Activated naive CD8-positive, alpha-beta T cell treated with anti-CD3 and anti-CD28 coated beads, Interleukin-2, amount 50 U/mL, for 24 hours (primary cell): Measurements from ENCODE around the gene MACROD2.
"Not testable (repeated sequence)": the region's sequence is repeated elsewhere in the genome, so short reads cannot be mapped to it uniquely, and the experiment has no call there.

Experiments used
- ATAC-seq: fragments of 150-1000 bp; cut with Tn5 transposase; one replicate; pipeline ENCODE4 v1.10.0; 2021
- DNase-seq: peaks from one replicate; pipeline ENCODE4 v3.0.0; 2021
- H3K27ac Mint-ChIP-seq: one replicate; pipeline ENCODE4 v1.8.0; 2021; ENCODE audit warnings: mild to moderate bottlenecking, mixed read lengths
- H3K27me3 Mint-ChIP-seq: one replicate; pipeline ENCODE4 v1.8.0; 2021; ENCODE audit warnings: mixed read lengths
- H3K36me3 Mint-ChIP-seq: one replicate; pipeline ENCODE4 v1.8.0; 2021; ENCODE audit warnings: low read depth, mixed read lengths
- H3K4me1 Mint-ChIP-seq: one replicate; pipeline ENCODE4 v1.8.0; 2021; ENCODE audit warnings: mixed read lengths
- H3K4me3 Mint-ChIP-seq: one replicate; pipeline ENCODE4 v1.8.0; 2021; ENCODE audit warnings: mild to moderate bottlenecking, moderate library complexity, mixed read lengths
- H3K9me3 Mint-ChIP-seq: one replicate; pipeline ENCODE4 v1.8.0; 2021; ENCODE audit warnings: mixed read lengths

MACROD2 gene

GRCh38 chr20:14996883-14997672 lies 1001.8 kb downstream of the MACROD2 start:
- Mint-ChIP-seq H3K27ac (no peak overlapping the region), H3K9me3 (peaks cover 6% of the 10 kb centered on the region), H3K27me3 (no peaks in the 10 kb centered on the region), H3K4me3 (no peak overlapping the region), H3K4me1 (no peaks in the 10 kb centered on the region), H3K36me3 (no peaks in the 10 kb centered on the region)
- ATAC-seq (no peak), DNase-seq (no peak)

DNA sequence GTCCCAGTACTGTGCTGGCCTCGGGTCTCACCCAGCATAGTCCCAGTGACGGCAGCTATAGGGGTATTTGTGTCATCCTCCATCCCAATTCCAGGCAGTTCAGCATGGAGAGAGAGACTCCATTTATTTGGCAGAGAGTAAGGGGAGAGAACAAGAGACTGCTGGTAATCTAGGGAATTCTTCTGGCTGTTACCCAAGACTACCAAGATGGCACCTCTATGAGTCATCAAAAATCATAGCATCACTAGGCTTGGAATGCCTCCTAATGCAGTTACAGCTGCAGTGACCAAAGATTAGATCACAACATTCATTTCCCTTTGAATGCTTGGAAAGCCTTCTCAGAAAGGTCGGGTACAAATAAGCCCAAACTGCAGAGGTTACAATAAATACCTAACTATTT lies 1002.5 kb downstream of the MACROD2 start:
- no peak for DNase-seq
- Mint-ChIP-seq H3K4me1 (no peaks in the 10 kb centered on the region), H3K36me3 (no peaks in the 10 kb centered on the region), H3K27me3 (no peaks in the 10 kb centered on the region), H3K9me3 (peaks cover 6% of the 10 kb centered on the region), H3K4me3 (no peak overlapping the region), H3K27ac (no peak overlapping the region)
- no peak for ATAC-seq

GRCh38 chr20:15005300-15005986 lies 1010.1 kb downstream of the MACROD2 start:
- Mint-ChIP-seq H3K4me1 (no peaks in the 10 kb centered on the region), H3K36me3 (no peaks in the 10 kb centered on the region), H3K9me3 (no peaks in the 10 kb centered on the region), H3K4me3 (no peak overlapping the region), H3K27ac (no peak overlapping the region), H3K27me3 (no peaks in the 10 kb centered on the region)
- no peak for ATAC-seq
- DNase-seq, result no peak

DNA sequence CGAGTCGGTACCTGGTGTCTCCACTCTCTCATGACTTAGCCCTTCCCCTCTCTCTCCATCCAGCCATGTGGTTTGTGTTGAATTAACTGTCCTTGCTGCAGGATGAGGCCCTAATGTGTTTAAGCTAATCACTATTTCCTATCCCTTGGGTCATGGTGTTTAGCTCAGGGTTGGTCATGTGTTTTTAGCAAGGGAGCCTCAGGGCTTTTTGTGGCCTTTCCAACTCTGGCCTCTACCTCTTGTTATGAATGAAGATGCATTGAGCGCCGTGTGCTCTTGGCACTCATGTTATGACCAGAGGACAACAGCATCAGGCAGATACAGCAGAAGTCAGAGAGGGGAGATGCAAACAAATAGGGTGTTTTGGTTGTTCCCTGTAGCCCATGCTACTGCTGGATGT lies 1016.3 kb downstream of the MACROD2 start:
- Mint-ChIP-seq H3K4me3 (no peak overlapping the region), H3K27ac (no peak overlapping the region), H3K4me1 (no peaks in the 10 kb centered on the region), H3K27me3 (no peaks in the 10 kb centered on the region), H3K9me3 (no peaks in the 10 kb centered on the region), H3K36me3 (no peaks in the 10 kb centered on the region)
- ATAC-seq, result no peak
- no peak for DNase-seq

DNA sequence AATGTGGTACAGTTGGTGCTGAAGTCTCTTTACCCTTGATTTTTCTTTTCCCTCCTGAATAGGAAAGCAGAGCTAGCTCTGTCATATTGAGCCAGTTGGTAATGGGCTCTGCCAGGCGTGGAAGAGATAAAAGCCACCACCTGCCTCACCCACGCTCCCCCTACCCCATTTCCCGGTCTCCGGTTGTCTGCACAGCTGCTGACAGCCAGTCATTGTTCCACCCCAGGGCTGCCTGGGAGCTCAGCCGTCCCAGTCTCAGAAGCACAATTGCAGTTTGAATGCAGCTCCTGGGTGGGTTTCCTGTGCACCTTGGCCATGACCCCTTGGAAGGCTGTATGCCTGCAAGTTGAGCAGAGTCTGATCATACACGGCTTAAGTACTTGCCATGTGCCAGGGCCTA lies 1017.2 kb downstream of the MACROD2 start:
- no peaks in the 10 kb centered on the region for H3K9me3 Mint-ChIP-seq
- no peak overlapping the region for H3K27ac Mint-ChIP-seq
- no peaks in the 10 kb centered on the region for H3K36me3 Mint-ChIP-seq
- no peak for ATAC-seq
- H3K4me3 Mint-ChIP-seq, result no peak overlapping the region
- H3K27me3 Mint-ChIP-seq, result no peaks in the 10 kb centered on the region
- DNase-seq, result no peak
- no peaks in the 10 kb centered on the region for H3K4me1 Mint-ChIP-seq

DNA sequence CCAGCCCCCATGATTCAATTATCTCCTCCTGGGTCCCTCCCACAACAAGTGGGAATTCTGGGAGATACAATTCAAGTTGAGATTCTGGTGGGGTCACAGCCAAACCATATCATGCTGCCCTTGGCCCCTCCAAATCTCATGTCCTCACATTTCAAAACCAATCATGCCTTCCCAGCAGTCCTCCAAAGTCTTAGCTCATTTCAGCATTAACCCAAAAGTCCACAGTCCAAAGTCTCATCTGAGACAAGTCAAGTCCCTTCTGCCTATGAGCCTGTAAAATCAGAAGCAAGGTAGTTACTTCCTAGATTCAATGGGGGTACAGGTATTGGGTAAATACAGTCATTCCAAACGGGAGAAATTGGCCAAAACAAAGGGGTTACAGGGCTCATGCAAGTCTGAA lies 1021.6 kb downstream of the MACROD2 start:
- H3K36me3 Mint-ChIP-seq, H3K9me3 Mint-ChIP-seq, ATAC-seq, H3K27ac Mint-ChIP-seq, H3K4me3 Mint-ChIP-seq, H3K27me3 Mint-ChIP-seq, DNase-seq, H3K4me1 Mint-ChIP-seq: not testable (repeated sequence)

GRCh38 chr20:15018966-15019365 lies 1023.6 kb downstream of the MACROD2 start:
- no peak overlapping the region for H3K4me3 Mint-ChIP-seq

DNA sequence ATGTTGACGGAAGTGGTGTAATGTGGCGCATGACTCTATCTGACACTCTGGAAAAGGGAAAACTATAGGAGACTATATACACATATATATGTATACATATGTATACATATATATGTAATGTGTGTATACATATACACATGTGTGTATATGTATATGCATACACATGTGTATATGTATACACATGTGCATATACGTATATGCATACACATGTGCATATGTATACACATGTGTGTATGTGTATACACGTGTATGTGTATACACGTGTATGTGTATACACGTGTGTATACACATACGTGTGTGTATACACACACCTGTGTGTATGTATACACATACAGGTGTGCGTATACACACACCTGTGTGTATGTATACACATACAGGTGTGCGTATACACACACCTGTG lies 1025.5 kb downstream of the MACROD2 start:
- H3K27ac Mint-ChIP-seq, result no peak overlapping the region
- peaks cover 9% of the 10 kb centered on the region for H3K9me3 Mint-ChIP-seq
- ATAC-seq (no peak), DNase-seq (no peak)
- H3K27me3 Mint-ChIP-seq, result no peaks in the 10 kb centered on the region
- H3K36me3 Mint-ChIP-seq, result no peaks in the 10 kb centered on the region
- no peak overlapping the region for H3K4me3 Mint-ChIP-seq
- no peaks in the 10 kb centered on the region for H3K4me1 Mint-ChIP-seq

More at GRCh38 chr20:15018966-15019365, 1023.6 kb downstream of the MACROD2 start:
- ATAC-seq (no peak), DNase-seq (no peak)
- H3K27me3 Mint-ChIP-seq, result no peaks in the 10 kb centered on the region
- H3K36me3 Mint-ChIP-seq, result no peaks in the 10 kb centered on the region
- H3K9me3 Mint-ChIP-seq, result peaks cover 9% of the 10 kb centered on the region
- H3K27ac Mint-ChIP-seq, result no peak overlapping the region
- no peaks in the 10 kb centered on the region for H3K4me1 Mint-ChIP-seq

- ATAC-seq, result no peak
- DNase-seq, result no peak
- Mint-ChIP-seq H3K9me3 (peaks cover 9% of the 10 kb centered on the region), H3K27me3 (no peaks in the 10 kb centered on the region), H3K36me3 (no peaks in the 10 kb centered on the region), H3K4me3 (no peak overlapping the region), H3K4me1 (no peaks in the 10 kb centered on the region), H3K27ac (no peak overlapping the region)
Observed at GRCh38 chr20:15022921-15023320, 1027.6 kb downstream of the MACROD2 start.

GRCh38 chr20:15026759-15027158 lies 1031.4 kb downstream of the MACROD2 start:
- no peaks in the 10 kb centered on the region for H3K9me3 Mint-ChIP-seq
- H3K27me3 Mint-ChIP-seq, result no peaks in the 10 kb centered on the region
- no peaks in the 10 kb centered on the region for H3K4me1 Mint-ChIP-seq
- ATAC-seq (no peak), DNase-seq (no peak)
- no peak overlapping the region for H3K27ac Mint-ChIP-seq
- H3K4me3 Mint-ChIP-seq, result no peak overlapping the region
- no peaks in the 10 kb centered on the region for H3K36me3 Mint-ChIP-seq

GRCh38 chr20:15030826-15031225 lies 1035.5 kb downstream of the MACROD2 start:
- no peaks in the 10 kb centered on the region for H3K4me1 Mint-ChIP-seq
- no peak overlapping the region for H3K4me3 Mint-ChIP-seq
- DNase-seq (no peak), ATAC-seq (no peak)
- no peaks in the 10 kb centered on the region for H3K27me3 Mint-ChIP-seq
- H3K27ac Mint-ChIP-seq, result no peak overlapping the region
- H3K9me3 Mint-ChIP-seq, result peaks cover 3% of the 10 kb centered on the region
- no peaks in the 10 kb centered on the region for H3K36me3 Mint-ChIP-seq

DNA sequence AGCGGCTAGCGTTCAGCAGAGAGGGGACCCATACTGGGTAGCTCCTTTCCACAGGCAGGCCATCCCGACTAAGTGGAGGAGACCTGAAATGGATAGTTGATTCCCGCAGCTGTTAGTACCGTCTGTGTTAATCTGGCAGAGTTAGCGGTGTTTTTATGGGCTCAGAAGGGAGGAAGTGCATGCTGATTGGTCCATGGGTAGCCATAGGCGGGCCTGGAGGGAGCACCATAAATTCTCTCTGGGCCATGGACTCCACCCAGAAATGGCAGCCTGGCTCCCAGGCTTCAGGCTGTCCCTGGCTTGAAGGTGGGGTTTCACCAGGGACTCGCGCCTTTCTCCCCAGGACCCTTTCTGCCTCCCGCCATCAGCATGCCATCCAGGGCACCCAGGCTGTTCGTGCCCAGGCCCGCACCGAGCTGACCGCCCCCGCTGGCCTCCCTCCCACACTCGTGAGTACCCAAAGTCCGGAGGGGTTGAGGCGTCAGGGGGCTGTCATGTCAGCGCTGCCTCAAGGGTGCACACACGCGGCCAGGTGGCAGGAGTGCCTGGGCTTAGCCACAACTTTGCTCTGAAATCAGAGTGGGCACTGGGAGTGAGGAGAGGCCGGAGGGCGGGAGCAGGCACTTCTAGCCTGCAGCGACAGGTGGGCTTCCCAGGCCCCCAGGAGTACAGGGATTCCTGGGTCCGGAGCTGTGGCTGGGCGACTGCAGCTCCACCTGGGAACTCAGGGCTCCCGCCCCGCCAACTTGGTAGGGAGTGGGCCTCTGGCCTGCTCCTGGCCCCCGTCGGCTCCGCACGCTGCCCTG lies 1036.4 kb downstream of the MACROD2 start:
- H3K36me3 Mint-ChIP-seq, result no peaks in the 10 kb centered on the region
- peaks cover 3% of the 10 kb centered on the region for H3K9me3 Mint-ChIP-seq
- no peak overlapping the region for H3K27ac Mint-ChIP-seq
- H3K4me3 Mint-ChIP-seq, result no peak overlapping the region
- no peak for DNase-seq
- H3K4me1 Mint-ChIP-seq, result no peaks in the 10 kb centered on the region
- no peak for ATAC-seq
- no peaks in the 10 kb centered on the region for H3K27me3 Mint-ChIP-seq

- no peak for ATAC-seq
- peaks cover 3% of the 10 kb centered on the region for H3K9me3 Mint-ChIP-seq
- H3K4me3 Mint-ChIP-seq, result no peak overlapping the region
- DNase-seq, result no peak
- H3K4me1 Mint-ChIP-seq, result no peaks in the 10 kb centered on the region
- no peaks in the 10 kb centered on the region for H3K27me3 Mint-ChIP-seq
- H3K27ac Mint-ChIP-seq, result no peak overlapping the region
- no peaks in the 10 kb centered on the region for H3K36me3 Mint-ChIP-seq
Observed at GRCh38 chr20:15032352-15032622, 1037.0 kb downstream of the MACROD2 start.

- H3K9me3 Mint-ChIP-seq, result peaks cover 3% of the 10 kb centered on the region
- ATAC-seq (no peak), DNase-seq (no peak)
- H3K36me3 Mint-ChIP-seq, result no peaks in the 10 kb centered on the region
- H3K4me1 Mint-ChIP-seq, result no peaks in the 10 kb centered on the region
- no peaks in the 10 kb centered on the region for H3K27me3 Mint-ChIP-seq
- H3K4me3 Mint-ChIP-seq, result no peak overlapping the region
- no peak overlapping the region for H3K27ac Mint-ChIP-seq
Observed at GRCh38 chr20:15033269-15033668, 1038.0 kb downstream of the MACROD2 start.

DNA sequence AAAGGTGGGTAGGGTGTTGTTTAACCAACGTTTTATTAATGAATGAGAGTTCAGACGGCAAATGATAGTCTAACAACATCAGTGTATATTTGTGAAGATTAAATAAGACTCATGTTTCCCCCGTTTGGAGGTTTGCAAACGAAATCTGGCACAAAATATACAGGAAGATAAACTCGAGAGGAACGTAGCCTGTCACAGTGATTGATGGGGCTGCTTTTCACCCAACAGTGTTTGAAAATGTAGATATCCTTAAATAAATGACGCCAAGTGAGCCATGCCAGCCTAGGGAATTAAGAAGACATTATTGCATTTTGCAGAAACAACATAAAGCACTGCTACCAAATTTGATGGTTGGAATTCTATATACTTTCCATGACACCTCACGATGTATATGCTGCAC lies 1038.6 kb downstream of the MACROD2 start:
- no peaks in the 10 kb centered on the region for H3K27me3 Mint-ChIP-seq
- no peak overlapping the region for H3K4me3 Mint-ChIP-seq
- H3K4me1 Mint-ChIP-seq, result no peaks in the 10 kb centered on the region
- H3K36me3 Mint-ChIP-seq, result no peaks in the 10 kb centered on the region
- ATAC-seq (no peak), DNase-seq (no peak)
- H3K27ac Mint-ChIP-seq, result no peak overlapping the region
- peaks cover 3% of the 10 kb centered on the region for H3K9me3 Mint-ChIP-seq
